GM12878 (cell line): ENCODE results near the gene DNAJC7. TPM values are rescaled to one million over a fixed set of nuclear protein-coding genes. Genes with fewer than 3 reads are reported as not detected.

Experiments used
- ATAC-seq: fragments of 200-7000 bp; cut with Tn5 transposase; 3 replicates; pipeline ENCODE4 v1.9.1; 2020; ENCODE audit warnings: mild to moderate bottlenecking, moderate library complexity
- BruUV-seq: library from RNA; stranded (reverse); fragments of 400-500 nt; replicated peaks from 2 replicates; lab custom pipeline; 2021; lab: Mats Ljungman, UMichigan
- CTCF ChIA-PET: fragments of 300-600 bp; sonication (Branson Sonifier 250); formaldehyde crosslinking; extraction: SDS; loops from one replicate; lab custom pipeline; 2021; ENCODE audit warnings: inconsistent platforms; lab: Yijun Ruan, JAX
- POLR2A ChIA-PET: fragments of 350-600 bp; formaldehyde crosslinking; extraction: SDS; loops from one replicate; lab custom pipeline; 2021; ENCODE audit warnings: inconsistent platforms; lab: Charles Lee
- RAD21 ChIA-PET: fragments of 300-600 bp; sonication (Branson Sonifier 250); formaldehyde crosslinking; loops from one replicate; lab custom pipeline; 2023; ENCODE audit warnings: antibody characterized with exemption; ENCODE audit not compliant: unreplicated experiment; lab: Charles Lee
- SMC1A ChIA-PET: fragments of 300-600 bp; sonication (Branson Sonifier 250); formaldehyde crosslinking; loops from one replicate; lab custom pipeline; 2023; ENCODE audit not compliant: unreplicated experiment, uncharacterized antibody; lab: Charles Lee
- DNase-seq: peaks from one replicate; pipeline ENCODE4 v3.0.0-alpha.2; 2011; ENCODE audit warnings: low read depth, low spot score
- FAIRE-seq: peaks from 3 replicates; lab custom pipeline; 2011; peaks lifted over from hg19 to GRCh38; lab: Jason Lieb, UNC
- H2AFZ ChIP-seq: 2 replicates; pipeline ENCODE4 v1.6.0; 2011; ENCODE audit warnings: low read depth, low read length, control low read depth; ENCODE audit not compliant: control insufficient read depth
- H3K27ac ChIP-seq: 2 replicates; pipeline ENCODE4 v1.5.1; 2011; ENCODE audit warnings: control low read depth; ENCODE audit not compliant: control insufficient read depth, insufficient read depth
- H3K27me3 ChIP-seq, 2 experiments: replicated peaks in 1 of 2; 2 replicates each; pipeline versions ENCODE4 v1.6.0 to v1.6.1; 2011; ENCODE audit warnings: low read length in 1 of 2; ENCODE audit not compliant: control insufficient read depth in 2 of 2, insufficient read depth in 2 of 2
- H3K36me3 ChIP-seq, 2 experiments: 2 replicates each; pipeline ENCODE4 v1.5.1; 2011; ENCODE audit warnings: low read length in 1 of 2; ENCODE audit not compliant: control insufficient read depth in 2 of 2, insufficient read depth in 2 of 2
- H3K4me1 ChIP-seq: 2 replicates; pipeline ENCODE4 v1.6.1; 2011; ENCODE audit warnings: mild to moderate bottlenecking, low read length, moderate library complexity, mixed read lengths; ENCODE audit not compliant: control insufficient read depth, insufficient read depth
- H3K4me2 ChIP-seq: 2 replicates; pipeline ENCODE4 v1.6.0; 2011; ENCODE audit warnings: control low read depth; ENCODE audit not compliant: control insufficient read depth, insufficient read depth
- H3K4me3 ChIP-seq: fragments of 200-600 bp; sonication (generic); 2 replicates; pipeline ENCODE4 v1.5.1; 2016
- H3K79me2 ChIP-seq: 2 replicates; pipeline ENCODE4 v1.6.0; 2011; ENCODE audit warnings: low read length; ENCODE audit not compliant: control insufficient read depth, insufficient read depth
- H3K9ac ChIP-seq: 2 replicates; pipeline ENCODE4 v1.8.0; 2011; ENCODE audit warnings: low read length, control low read depth, mixed read lengths; ENCODE audit not compliant: control insufficient read depth, insufficient read depth
- H3K9me3 ChIP-seq: replicated peaks from 3 replicates; pipeline ENCODE4 v1.5.1; 2011; ENCODE audit warnings: mild to moderate bottlenecking, low read length; ENCODE audit not compliant: control insufficient read depth, insufficient read depth
- H4K20me1 ChIP-seq: 2 replicates; pipeline ENCODE4 v1.6.0; 2011; ENCODE audit not compliant: control insufficient read depth, insufficient read depth
- CHD4 ChIP-seq: fragments of 200-600 bp; sonication (generic); IDR thresholded peaks from 2 replicates; pipeline ENCODE4 v1.6.1; 2016; ENCODE audit warnings: mild to moderate bottlenecking
- HDAC6 ChIP-seq: fragments of 200-600 bp; sonication (generic); IDR thresholded peaks from one replicate; pipeline ENCODE4 v1.8.0; 2017; ENCODE audit warnings: antibody characterized with exemption; ENCODE audit not compliant: unreplicated experiment
- MEF2B ChIP-seq: fragments of 450-650 bp; IDR thresholded peaks from 2 replicates; pipeline ENCODE4 v1.6.1; 2018; ENCODE audit warnings: mild to moderate bottlenecking, moderate library complexity; ENCODE audit not compliant: partially characterized antibody, poor library complexity, severe bottlenecking
- MTA2 ChIP-seq: fragments of 450-650 bp; IDR thresholded peaks from 2 replicates; pipeline ENCODE4 v1.6.1; 2016; ENCODE audit warnings: low read depth, mild to moderate bottlenecking, moderate library complexity
- NR2C1 ChIP-seq: fragments of 450-650 bp; IDR thresholded peaks from 2 replicates; pipeline ENCODE4 v1.6.1; 2017; ENCODE audit warnings: antibody characterized with exemption, mild to moderate bottlenecking, moderate library complexity
- NR2C2 ChIP-seq: IDR thresholded peaks from 2 replicates; pipeline ENCODE4 v1.6.1; 2011; ENCODE audit warnings: borderline replicate concordance, low read depth; ENCODE audit not compliant: control insufficient read depth, insufficient read length
- PML ChIP-seq: IDR thresholded peaks from 2 replicates; pipeline ENCODE4 v1.6.1; 2012; ENCODE audit warnings: low read length, inconsistent platforms
- RAD51 ChIP-seq: fragments of 450-650 bp; IDR thresholded peaks from 2 replicates; pipeline ENCODE4 v1.6.1; 2016; ENCODE audit warnings: moderate library complexity, mild to moderate bottlenecking, inconsistent platforms
- RBBP5 ChIP-seq: fragments of 200-600 bp; sonication (generic); conservative IDR thresholded peaks from 2 replicates; pipeline ENCODE4 v1.6.1; 2016
- WGBS: methylation state at CpG from one replicate; pipeline ENCODE4 v1.1.6; 2016; ENCODE audit warnings: low lambda C conversion rate; ENCODE audit not compliant: insufficient replicate concordance, insufficient coverage; ENCODE audit errors: missing lambda C conversion rate; 5-methylcytosine and 5-hydroxymethylcytosine counted together
- in situ Hi-C: fragments of 300-500 bp; cut with MboI; formaldehyde crosslinking; loops from 9 replicates; pipeline ENCODE4 v1.14.3; 2018; ENCODE audit warnings: mixed read lengths
- intact Hi-C: fragments of 100-400 bp; cut with micrococcal nuclease; formaldehyde crosslinking; loops from one replicate; pipeline ENCODE4 v1.14.2; 2022; ENCODE audit not compliant: unreplicated experiment
- polyA plus RNA-seq, 11 experiments: library from polyadenylated mRNA; depleted of rRNA in 4 of 11; unstranded in 6 of 11; stranded (reverse) in 5 of 11; fragments of >200 nt; fragmentation: Nextera tagmentation in 4 of 11; fragmentation: Illumina TruSeq in 1 of 11; extraction: Ambion mirVana in 4 of 11; extraction: Trizol in 1 of 11; gene quantifications; 1 replicate in 1 of 11; 2 replicates in 10 of 11; pipeline versions ENCODE4 v1.2.1 to v1.2.3, GENCODE V29; 2011 to 2016; ENCODE audit warnings: inconsistent platforms in 2 of 11, missing spikeins in 2 of 11, low read depth in 1 of 11
- total RNA-seq, 4 experiments: library from RNA; depleted of rRNA in 3 of 4; stranded (reverse); fragments of >200 nt in 3 of 4; fragmentation: Illumina TruSeq in 1 of 4; extraction: Trizol in 1 of 4; gene quantifications; 2 replicates each; pipeline versions ENCODE4 v1.2.1 to v1.2.3, GENCODE V29; 2013 to 2021
- TF ChIP-seq, protein P1 (sequence below): IDR thresholded peaks from 2 replicates; pipeline ENCODE4 v1.6.1; 2012; ENCODE audit warnings: improper control_type of control experiment, low read depth, low read length; ENCODE audit not compliant: insufficient replicate concordance
- TF ChIP-seq, protein P2 (sequence below): IDR thresholded peaks from 2 replicates; pipeline ENCODE4 v1.6.1; 2011; ENCODE audit warnings: mild to moderate bottlenecking, low read depth, low read length, moderate library complexity; ENCODE audit not compliant: insufficient replicate concordance
- TF ChIP-seq, protein P3 (sequence below): fragments of 450-650 bp; formaldehyde crosslinking; IDR thresholded peaks from 2 replicates; pipeline ENCODE4 v1.4.0; 2020; ENCODE audit warnings: mild to moderate bottlenecking, moderate library complexity

Gene DNAJC7
- total and polyA plus RNA-seq, 10 of the 15 experiments (the other 5 are each of a cell fraction or from before 2014, with no cell fraction given) = 60.1 to 173 (median 94.9) TPM

DNA sequence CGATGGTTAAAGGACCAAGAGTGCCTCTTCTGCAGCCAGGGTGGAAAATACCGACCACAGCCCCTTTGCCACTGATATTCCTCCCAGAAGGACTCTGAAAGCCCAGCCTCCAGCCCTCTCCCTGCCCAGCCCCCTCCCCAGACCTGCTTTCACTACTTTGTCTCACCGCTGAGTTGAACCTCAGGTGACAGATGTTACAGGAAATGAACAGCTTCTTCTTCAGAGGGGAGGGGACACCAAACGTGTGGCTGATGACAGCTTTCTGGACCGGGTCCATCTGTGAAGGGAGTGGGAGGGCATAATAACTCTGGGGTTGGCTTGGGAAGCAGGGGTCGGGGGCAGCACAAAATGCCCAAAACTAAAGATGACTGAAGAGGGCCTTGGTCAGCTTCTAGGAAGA is 16.8 kb upstream of the DNAJC7 start:
- Histone ChIP-seq H3K79me2 (no peaks in the 10 kb centered on the region), H3K27me3 (no peaks in the 10 kb centered on the region), H3K27ac (no peak overlapping the region), H2AFZ (no peak overlapping the region; the same call in 1 of the 2 replicates), H3K9ac (no peak overlapping the region), H3K9me3 (no peaks in the 10 kb centered on the region), H4K20me1 (no peaks in the 10 kb centered on the region), H3K4me2 (no peak overlapping the region), H3K4me3 (no peak overlapping the region), H3K4me1 (peaks cover 8% of the 10 kb centered on the region; the same call in 1 of the 2 replicates), H3K36me3 (no peaks in the 10 kb centered on the region)
- 13% methylated on average over 5 of the region's 6 CpGs for WGBS
- no peak for DNase-seq
- intact Hi-C loops = no loop called here
- no peak for ATAC-seq
- SMC1A ChIA-PET = interaction anchor here (1.6 kb wide), 2 partner anchors 10 to 32 kb away, joined by 3 to 5 read pairs; no protein-coding TSS in a partner anchor
- no peak for FAIRE-seq
- CTCF ChIA-PET = interaction anchor here (2.3 kb wide), 1 partner anchor 9 kb away, joined by 9 read pairs; no protein-coding TSS in a partner anchor
- POLR2A ChIA-PET = no interaction called here
- in situ Hi-C loops = no loop called here
- no TSS peak for BruUV-seq
- RAD21 ChIA-PET = no interaction called here
- TF ChIP-seq RAD51 (no peak), PML (no peak), HDAC6 (no peak), MTA2 (no peak), RBBP5 (no peak), CHD4 (no peak), MEF2B (no peak), NR2C1 (no peak), NR2C2 (no peak)
- TF ChIP-seq, protein P1, sequence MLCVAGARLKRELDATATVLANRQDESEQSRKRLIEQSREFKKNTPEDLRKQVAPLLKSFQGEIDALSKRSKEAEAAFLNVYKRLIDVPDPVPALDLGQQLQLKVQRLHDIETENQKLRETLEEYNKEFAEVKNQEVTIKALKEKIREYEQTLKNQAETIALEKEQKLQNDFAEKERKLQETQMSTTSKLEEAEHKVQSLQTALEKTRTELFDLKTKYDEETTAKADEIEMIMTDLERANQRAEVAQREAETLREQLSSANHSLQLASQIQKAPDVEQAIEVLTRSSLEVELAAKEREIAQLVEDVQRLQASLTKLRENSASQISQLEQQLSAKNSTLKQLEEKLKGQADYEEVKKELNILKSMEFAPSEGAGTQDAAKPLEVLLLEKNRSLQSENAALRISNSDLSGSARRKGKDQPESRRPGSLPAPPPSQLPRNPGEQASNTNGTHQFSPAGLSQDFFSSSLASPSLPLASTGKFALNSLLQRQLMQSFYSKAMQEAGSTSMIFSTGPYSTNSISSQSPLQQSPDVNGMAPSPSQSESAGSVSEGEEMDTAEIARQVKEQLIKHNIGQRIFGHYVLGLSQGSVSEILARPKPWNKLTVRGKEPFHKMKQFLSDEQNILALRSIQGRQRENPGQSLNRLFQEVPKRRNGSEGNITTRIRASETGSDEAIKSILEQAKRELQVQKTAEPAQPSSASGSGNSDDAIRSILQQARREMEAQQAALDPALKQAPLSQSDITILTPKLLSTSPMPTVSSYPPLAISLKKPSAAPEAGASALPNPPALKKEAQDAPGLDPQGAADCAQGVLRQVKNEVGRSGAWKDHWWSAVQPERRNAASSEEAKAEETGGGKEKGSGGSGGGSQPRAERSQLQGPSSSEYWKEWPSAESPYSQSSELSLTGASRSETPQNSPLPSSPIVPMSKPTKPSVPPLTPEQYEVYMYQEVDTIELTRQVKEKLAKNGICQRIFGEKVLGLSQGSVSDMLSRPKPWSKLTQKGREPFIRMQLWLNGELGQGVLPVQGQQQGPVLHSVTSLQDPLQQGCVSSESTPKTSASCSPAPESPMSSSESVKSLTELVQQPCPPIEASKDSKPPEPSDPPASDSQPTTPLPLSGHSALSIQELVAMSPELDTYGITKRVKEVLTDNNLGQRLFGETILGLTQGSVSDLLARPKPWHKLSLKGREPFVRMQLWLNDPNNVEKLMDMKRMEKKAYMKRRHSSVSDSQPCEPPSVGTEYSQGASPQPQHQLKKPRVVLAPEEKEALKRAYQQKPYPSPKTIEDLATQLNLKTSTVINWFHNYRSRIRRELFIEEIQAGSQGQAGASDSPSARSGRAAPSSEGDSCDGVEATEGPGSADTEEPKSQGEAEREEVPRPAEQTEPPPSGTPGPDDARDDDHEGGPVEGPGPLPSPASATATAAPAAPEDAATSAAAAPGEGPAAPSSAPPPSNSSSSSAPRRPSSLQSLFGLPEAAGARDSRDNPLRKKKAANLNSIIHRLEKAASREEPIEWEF = no peak
- TF ChIP-seq, protein P2, sequence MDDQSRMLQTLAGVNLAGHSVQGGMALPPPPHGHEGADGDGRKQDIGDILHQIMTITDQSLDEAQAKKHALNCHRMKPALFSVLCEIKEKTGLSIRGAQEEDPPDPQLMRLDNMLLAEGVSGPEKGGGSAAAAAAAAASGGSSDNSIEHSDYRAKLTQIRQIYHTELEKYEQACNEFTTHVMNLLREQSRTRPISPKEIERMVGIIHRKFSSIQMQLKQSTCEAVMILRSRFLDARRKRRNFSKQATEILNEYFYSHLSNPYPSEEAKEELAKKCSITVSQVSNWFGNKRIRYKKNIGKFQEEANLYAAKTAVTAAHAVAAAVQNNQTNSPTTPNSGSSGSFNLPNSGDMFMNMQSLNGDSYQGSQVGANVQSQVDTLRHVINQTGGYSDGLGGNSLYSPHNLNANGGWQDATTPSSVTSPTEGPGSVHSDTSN = no peak
- TF ChIP-seq, protein P3, sequence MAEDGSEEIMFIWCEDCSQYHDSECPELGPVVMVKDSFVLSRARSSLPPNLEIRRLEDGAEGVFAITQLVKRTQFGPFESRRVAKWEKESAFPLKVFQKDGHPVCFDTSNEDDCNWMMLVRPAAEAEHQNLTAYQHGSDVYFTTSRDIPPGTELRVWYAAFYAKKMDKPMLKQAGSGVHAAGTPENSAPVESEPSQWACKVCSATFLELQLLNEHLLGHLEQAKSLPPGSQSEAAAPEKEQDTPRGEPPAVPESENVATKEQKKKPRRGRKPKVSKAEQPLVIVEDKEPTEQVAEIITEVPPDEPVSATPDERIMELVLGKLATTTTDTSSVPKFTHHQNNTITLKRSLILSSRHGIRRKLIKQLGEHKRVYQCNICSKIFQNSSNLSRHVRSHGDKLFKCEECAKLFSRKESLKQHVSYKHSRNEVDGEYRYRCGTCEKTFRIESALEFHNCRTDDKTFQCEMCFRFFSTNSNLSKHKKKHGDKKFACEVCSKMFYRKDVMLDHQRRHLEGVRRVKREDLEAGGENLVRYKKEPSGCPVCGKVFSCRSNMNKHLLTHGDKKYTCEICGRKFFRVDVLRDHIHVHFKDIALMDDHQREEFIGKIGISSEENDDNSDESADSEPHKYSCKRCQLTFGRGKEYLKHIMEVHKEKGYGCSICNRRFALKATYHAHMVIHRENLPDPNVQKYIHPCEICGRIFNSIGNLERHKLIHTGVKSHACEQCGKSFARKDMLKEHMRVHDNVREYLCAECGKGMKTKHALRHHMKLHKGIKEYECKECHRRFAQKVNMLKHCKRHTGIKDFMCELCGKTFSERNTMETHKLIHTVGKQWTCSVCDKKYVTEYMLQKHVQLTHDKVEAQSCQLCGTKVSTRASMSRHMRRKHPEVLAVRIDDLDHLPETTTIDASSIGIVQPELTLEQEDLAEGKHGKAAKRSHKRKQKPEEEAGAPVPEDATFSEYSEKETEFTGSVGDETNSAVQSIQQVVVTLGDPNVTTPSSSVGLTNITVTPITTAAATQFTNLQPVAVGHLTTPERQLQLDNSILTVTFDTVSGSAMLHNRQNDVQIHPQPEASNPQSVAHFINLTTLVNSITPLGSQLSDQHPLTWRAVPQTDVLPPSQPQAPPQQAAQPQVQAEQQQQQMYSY (CRISPR knock-in tag) = no peak
